ENCODE measurements around the gene PTPRN2.
"Not testable (repeated sequence)": the region's sequence is repeated elsewhere in the genome, so short reads cannot be mapped to it uniquely, and the experiment has no call there.

The PTPRN2 gene

DNA sequence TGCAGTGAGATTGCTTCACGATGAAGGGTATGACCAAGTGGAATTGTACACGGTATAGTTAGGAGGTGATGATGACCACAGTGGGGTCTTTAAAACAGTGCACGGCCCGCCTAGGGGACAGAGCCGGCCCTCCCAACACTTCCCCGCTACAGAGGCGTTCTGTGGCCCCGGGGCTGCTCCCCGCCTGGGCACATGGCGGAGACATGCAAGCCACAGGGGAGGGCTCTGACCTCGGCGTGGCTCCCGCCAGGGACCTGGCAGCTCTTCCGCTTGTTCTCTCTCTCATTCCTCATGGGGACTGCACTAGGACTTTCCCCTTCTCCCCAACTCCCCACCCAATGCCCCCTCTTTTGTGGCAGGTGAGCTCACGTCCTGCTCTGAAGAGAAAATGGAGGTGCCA, 857.0 kb downstream of the PTPRN2 start:
- no peak for DNase-seq

DNA sequence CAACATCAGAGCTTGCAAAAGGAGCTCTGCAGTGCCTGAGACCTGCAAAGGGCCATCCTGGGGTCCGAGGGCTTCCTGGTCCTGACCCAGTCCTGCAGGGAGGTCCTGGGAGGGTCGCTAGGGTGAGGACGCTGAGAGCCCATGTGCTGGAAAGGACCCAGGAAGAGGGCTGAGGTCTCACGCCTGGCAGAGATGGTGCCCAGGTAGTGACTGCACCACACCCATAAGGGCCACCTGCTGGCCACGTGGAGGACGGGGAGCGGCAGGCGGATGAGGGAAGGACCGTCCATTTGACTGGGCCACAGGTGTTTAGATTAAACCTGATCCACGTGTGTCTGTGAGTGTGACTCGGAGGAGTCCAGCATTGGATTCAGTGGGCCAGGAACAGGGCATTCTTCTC, 858.1 kb downstream of the PTPRN2 start:
- no peak for DNase-seq

DNA sequence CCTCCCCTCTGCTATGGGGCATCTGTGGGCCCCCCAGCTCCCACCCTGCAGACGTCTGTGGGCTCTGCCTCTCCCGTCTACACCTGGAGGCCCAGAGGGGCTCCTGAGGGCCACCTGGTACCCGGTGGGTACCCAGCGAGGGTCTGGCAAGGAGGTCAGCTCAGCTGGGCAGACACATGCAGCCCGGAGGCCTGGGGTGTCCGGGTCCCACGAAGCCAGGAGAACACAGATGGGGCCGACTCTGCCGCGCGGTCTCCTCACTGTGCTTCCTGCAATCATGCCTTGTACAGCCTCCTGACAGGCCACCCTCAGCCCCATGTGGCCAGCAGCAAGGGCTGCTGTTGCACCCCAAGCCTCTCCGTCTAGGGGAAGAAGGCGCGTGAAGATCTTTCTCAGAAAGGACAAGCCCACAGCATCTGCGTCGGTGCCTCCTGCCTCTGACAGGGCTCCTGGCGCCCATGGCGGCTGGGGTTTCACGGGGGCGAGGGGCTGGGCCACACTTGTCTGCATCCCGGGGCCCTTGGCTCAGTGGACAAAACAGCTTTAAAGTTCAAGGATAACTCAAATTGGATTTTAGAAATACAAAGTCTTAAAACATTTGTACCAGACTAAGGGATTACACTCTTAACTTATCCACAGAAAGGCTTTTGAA, 859.5 kb downstream of the PTPRN2 start:
- DNase-seq = no peak

DNA sequence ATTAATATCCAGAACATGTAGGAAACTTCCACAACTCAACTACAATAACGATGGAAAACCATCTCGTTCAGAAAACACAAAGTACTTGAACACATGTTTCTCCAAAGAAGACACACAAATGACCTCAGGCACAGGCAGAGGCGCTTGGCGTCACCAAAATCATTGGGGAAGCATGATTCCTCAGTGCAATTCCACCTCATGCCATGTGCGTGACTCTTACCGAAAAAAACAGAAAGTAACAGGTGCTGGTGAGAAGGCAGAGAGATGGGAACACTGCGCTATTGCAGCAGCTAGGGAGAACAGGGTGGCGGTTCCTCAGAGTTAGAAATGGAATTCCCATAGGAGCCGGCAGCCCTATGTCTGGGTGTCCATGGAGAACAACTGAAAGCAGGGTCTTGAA, 860.9 kb downstream of the PTPRN2 start:
- no peak for DNase-seq

DNA sequence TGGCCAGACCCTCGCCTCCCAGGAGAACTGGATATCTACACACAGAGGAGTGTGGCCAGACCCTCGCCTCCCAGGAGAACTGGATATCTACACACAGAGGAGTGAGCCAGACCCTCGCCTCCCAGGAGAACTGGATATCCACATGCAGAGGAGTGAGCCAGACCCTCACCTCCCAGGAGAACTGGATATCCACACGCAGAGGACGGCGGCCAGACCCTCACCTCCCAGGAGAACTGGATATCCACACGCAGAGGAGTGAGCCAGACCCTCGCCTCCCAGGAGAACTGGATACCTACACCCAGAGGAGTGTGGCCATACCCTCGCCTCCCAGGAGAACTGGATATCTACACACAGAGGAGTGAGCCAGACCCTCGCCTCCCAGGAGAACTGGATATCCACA, 862.3 kb downstream of the PTPRN2 start:
- not testable (repeated sequence) for DNase-seq

DNA sequence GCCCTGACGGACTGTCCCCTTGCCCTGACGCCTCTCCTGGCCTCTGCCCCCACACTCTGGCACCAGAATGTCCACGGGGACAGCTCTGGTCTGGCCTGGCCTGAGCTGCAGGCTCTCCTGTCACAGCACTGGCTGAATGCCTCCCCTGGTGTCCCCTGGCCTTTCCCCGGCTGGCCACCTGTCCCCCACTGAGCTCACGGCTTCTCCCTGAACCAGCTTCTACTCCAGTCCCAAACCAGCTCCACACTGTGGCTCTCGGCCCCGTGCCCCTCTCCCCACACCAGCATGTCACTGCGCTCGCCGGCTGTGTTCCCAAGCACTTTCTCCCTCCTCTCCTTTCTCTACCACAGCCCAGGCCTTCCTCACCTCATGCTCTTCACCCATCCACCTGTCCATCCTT, 864.4 kb downstream of the PTPRN2 start:
- DNase-seq = no peak

DNA sequence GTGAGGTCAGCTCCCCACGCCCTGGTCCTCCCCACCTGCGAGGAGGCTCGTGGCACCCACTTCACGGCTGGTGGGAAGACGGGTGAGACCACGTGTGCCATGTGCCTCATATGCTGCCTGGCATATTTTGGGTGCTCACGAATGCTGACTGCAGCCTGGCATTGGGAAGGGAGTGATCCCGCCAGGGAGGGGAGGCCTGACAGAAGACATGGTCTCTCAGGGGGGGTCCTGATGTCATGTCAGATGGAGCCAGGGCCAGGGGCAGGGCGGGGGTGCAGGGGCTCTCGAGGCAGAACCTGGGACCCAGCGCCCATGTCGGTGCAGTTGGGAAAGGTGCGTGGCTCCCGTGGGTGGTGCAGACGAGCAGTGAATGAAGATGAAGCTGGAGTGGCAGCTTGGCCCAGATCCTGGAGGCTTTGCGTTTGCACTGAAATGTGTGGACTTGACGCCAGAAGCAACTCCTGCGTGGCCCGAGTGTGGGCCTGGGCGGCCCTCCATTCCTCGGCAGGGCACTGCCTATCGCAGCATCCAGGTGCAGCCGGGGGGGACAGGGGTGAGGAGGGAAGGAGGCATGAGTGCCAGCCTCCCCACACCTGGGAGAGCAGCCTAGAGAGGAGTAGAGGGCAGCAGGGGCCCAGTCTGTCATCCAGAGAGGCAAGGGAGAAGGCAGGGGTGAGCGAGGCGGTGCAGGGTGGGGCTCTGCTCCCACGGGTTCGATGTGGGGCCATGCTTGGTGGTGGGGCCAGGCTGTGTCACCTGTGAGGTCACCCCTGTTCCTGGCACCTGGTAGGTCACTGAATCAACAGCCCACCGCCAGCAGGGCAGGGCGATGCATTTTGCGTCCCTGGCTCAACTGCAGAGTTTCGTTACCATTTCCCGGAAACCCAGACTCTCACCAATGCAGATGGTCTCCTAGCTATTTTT, 865.2 kb downstream of the PTPRN2 start:
- no peak for DNase-seq

DNA sequence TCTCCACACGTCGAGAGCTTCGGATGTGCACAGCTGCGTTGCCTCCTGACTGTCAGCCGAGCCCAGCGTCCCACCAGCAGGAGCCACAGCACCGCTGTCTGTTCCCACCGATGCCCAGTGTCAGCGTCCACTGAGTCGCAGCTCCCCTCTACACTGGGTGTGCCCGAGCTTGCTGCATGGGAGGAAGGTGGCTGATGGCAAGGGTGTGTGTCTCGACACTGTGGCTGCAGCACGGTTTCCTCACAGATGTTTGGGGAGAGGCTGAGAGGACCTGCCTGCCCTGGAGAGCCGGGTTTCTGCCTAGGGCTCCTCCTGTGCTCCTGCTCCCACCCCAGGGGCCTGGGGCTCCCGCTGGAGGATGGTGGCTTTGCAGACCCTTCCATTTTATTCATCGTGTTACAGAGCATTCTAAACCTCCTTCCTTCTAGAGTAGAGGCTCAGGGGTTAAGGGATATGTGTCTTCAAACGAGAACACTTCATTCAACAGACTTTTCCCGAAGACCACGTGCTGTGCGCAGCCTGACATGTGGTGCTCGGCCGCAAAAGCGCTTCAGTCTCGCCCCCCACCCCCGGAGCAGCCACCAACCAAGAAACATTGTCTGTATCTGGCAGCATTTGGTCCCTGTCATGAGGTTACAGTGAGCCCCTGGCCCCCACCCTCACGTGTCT, 866.0 kb downstream of the PTPRN2 start:
- no peak for DNase-seq

DNA sequence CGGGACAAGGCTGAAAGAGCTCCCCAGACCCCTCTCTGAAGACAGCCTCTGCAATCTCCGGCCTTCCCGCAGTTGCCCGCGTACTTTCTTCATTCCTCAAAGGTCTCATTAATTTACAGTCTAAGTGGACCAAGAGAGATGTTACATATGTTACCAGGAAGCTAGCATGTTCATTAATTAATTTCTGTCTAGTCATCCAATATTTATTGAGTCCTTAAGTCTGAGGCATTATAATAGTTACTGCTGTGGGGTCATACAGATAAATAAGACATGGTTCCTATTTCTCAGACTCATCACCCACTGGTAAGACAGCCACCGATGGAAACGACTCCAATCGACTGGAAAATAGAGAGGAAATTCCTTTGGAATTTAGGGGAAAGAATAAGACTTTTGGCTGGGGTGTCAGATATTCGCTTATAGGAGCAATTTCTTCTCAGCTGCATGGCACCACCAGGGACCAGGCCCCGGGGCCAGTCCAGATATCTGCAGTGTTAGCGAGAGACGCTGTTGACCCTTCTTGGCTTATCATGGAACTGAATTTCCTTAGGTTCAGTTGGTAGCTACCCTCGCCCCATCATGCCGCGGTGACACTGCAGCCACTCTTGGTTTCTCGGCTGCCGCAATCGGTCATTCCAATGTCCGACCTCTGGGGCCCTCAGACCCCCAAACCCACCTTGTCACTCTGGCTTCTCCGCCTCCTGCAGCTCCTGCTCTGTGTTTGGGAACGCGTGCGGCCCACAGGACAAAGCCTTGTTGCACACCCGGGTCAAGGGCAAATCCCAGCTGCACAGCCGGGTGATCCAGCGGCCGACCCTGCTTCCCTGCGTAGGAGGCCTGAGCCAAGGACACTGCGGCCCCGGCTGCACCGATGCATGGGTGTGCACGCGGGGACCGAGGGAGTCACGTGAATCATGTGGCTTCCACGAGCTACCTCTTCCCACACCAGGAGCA, 867.6 kb downstream of the PTPRN2 start:
- no peak for DNase-seq

DNA sequence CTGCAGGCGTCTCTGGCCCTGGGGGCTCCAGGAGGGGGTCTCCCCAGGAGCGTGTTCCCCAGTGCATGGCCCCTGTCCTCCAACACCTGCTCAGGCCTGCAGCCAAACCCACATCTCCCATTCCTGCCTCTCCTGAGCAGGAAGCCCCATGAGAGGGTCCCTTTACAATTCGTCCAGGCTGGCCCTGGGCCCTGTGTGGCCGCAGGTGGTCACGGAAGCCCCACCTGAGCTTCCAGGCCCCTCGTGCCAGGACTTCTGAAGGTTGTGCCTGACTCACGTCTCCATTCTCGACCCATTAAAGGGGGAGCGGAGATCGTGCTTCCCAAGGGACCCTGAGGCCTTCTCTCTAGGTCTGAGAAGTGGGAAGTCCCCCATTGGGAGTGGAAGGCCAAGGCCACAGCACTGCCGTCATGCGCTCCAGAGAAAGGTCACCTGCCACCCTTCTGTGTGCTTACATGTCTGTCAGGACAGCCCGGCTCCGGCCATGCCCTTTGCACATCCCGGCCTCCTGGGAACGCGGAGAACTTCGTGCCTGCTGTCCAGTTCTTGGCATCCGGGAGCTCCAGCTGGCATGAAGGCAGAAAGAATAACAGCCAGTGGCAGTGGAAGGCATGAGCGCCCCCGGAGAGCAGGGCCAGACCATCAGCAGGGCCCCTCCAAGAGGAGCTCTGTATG, 868.5 kb downstream of the PTPRN2 start:
- no peak for DNase-seq

DNA sequence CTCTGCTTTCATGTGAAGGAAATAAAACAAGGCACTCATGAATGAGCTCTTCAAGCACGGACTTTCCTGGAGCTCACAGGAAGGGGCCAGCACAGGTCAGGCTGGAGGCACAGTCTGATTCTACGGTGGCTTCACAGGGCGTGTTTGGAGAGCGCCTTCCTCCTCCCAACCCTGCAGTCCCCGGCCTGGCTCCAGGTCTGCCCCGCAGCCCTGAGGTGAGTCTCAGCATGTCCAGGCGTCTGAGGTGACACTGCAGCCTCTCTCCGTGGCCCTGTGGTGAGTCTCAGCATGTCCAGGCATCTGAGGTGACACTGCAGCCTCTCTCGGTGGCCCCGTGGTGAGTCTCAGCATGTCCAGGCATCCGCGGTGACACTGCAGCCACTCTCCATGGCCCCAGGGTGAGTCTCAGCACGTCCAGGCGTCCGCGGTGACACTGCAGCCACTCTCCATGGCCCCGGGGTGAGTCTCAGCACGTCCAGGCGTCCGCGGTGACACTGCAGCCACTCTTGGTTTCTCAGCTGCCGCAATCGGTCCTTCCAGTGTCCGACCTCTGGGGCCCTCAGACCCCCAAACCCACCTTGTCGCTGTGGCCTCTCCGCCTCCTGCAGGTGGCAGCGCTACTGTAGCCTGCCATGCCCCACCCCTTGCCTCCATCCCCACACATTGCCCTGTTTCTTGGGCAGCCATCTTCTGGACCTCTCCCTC, 869.2 kb downstream of the PTPRN2 start:
- no peak for DNase-seq

DNA sequence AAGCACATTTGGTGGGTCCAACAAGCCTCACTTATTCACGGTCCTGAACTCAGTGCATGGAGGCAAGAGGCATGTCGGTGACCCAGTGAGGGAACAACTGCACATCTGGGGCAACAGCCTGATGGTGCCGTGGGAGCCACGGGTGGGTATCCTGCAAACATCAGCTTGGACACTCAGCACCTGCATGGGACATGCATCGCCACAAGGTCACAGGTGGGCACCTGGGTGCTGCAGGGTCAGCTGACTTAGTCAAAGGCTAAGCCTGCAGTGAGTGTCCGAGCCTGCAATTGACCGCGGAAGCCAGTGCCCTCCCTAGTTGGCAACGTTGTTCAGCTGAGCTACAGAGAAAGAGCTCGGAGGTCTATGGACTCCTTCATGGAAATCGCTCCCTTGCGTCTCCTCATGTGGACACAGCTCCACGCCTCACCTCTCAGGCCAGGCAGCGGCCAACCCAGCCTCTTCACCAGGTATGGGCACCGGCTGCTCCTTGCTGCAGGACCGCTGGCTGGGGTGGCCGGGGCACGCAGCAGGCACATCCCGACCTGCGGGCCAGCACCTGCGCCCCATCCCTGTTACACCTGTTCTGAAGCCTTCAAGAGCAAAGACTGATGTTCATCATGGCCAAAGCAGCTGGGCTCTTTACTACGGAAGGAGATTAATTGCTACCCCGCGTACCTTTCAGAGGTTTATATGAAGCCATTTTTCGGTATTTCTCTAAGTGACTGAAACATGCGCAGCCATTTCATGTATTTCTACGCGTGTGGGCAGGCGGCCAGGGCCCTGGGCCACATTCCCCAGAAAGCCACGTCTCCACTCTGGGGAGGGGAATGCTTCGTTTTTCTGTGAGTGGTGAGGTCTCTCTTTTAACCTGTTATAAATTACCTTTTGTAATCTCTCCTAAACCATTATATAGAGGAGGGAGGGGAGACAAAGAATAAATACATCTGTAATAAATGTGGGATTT, 870.1 kb downstream of the PTPRN2 start:
- DNase-seq = no peak

DNA sequence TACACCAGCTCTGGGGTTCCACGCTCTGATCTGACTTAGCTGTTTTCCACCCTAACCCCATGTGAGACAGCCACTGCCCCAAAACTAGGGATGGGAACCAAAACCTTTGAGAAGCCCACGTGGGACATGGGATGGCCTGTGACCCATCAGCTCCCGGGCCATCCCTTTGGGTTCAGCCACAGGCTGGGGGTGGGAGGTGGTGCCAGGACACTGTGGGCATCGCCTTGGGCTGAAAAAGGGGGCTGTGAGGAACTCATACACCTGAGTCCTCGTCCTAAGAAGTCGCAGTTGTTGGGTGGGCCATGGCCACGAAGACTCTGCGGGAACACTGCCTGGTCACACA, 871.7 kb downstream of the PTPRN2 start:
- DNase-seq = no peak

DNA sequence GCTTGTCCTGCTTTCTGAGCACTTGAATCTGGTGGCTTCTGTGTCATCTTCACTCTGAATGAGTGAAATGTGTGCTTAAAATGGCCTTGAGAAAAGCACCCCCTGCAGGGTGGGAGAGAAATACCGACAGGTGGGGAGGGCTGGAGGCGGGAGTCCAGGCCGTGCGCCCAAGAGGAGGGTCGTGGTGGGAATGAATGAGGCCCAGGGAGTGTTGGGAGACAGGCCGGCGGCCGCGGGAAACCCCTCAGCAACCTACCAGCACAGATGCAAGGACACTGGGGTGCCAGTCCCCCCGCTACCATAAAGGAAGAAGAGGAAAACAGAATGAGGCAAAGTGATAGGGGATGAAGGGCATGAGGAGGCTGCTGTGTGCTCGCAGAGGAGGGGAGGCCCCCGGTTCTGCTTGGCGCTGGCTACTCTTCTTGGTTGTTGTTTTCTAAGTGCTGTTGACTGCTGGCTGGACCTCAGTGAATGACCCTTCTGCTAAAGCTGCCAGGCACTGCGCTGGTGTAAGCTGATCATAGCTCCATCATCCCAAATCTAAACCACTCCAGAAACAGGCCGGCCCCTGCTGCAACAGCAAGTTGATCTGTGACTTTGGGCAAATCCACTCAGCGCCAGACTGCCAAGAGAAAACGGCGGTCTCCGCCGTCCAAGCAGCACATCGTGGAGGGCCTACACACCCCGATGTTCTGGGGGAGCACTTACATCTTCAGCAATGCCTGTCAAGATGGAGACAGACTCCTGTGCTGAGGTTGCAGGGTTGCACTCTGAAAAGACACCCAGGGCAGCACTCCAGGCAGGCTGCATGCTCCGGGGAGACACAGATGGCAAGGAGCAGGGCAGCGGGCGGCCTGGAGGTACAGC, 872.3 kb downstream of the PTPRN2 start:
- no peak for DNase-seq

DNA sequence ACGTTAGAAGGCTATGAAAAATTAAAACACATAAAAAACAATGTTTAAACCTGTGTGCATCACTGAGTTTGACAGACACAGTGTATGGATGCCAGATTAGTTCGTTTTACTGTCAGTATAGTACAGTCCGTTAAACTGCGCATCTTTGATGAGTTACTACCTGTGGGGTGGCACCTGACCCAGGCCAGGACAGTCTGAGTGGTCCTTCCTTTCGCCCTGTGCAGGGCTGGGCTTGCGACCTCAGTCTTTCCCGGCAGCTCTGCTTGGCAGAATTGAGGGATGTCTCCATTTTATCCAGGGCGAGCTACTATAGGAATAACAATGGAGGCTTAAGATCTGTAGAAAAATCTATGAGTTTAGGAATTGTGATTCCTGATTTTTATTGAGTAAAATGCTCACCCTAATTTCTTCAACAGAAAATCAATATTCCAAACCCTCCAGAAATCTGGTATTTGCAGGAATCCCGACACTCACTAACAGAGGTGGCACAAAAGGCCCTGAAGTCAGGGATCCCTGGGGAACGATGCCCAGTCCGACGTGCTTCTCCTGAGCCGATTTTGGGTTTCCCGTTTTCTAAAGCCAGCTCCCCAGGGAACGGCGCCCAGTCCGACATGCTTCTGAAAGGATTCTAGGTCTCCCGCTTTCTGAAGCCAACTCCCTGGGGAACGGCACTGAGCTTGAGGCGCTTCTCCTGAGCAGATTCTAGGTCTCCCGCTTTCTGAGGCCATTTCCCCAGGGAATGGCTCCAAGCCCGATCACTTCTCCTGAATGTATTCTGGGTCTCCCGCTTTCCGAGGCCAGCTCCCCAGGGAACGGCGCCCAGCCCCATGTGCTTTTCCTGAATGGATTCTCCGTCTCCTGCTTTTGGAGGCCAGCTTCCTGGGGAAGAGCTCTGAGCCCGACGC, 873.2 kb downstream of the PTPRN2 start:
- no peak for DNase-seq

DNA sequence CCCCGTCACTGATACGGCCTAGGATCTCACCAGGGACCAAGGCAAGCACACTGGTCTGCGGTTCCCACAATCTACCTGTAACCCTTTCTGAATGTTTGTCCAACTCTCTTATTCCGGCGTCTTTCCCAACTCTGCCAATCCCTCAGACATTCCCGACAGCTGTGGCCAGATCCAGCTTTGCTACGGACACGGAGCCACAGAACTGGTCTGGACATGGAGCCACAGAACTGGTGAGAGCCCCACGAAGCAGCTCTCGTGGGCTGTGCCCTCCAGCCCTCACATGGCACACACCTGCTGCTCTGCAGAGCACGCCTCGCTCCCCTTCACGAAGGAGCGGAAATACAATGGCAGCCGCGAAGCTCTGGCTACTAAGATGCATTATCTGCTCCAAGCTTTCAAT, 874.0 kb downstream of the PTPRN2 start:
- DNase-seq = no peak

DNA sequence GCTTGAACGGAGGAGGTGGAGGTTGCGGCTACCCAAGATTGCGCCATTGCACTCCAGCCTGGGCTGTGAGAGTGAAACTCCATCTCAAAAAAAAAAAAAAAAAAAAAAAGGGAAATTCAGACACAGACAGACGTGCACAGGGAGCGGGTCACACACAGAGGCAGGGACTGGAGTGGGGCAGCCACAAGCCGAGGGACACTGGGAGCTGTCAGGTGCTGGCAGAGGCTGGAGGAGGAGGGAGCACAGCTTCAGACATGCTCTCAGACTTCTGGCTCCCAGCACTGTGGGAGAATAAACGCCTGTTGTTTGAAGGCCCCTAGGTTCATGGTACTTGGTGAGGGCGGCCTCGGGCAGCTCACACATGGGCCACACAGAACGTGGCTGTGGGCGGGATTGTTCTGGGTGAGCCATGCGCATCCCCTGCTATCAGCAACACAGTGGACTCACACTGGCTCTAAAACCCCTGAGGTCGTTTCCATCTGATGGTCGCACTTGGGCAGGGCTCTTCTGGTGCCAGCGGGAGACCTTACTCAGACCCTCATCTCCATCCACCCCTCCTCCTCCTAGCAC, 874.9 kb downstream of the PTPRN2 start:
- no peak for DNase-seq

DNA sequence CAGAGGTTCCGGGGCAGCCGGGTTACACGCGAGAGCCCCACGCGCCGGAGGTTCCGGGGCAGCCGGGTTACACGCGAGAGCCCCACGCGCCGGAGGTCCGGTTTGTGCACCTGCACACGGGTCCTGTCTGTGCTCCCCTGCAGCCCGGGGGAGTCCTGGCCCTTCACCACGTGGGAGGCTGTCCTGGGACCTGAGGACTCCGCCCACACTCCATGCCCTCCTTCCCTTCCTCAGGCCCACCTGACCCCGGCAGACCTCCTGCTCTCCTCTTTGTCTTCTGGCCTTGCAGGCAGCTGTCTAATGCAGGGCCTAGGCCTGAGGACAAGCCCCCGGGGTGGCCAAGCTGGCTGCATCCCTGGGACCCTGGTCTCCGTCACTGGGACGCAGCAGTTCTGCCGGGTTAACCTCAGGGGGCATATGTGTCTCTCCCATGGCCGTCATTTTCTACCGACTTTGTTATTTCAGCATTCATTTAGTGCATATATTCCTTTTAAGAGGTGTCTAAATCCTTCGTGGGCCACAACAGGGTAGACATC, 876.2 kb downstream of the PTPRN2 start:
- DNase-seq = no peak

All from stimulated activated CD4-positive, alpha-beta T cell treated with anti-CD3 and anti-CD28 coated beads, Interleukin-4, amount 100 ng/mL, for 1 hour (primary cell).